OCI-LY7 (cell line): ENCODE measurements around the gene ASXL2. TPM values are rescaled to one million over a fixed set of nuclear protein-coding genes. Genes with fewer than 3 reads are reported as not detected.
"Not testable (repeated sequence)": the region's sequence is repeated elsewhere in the genome, so short reads cannot be mapped to it uniquely, and the experiment has no call there.

ENCODE experiments used
- BruUV-seq: library from RNA; stranded (reverse); fragments of 400-500 nt; replicated peaks from 2 replicates; lab custom pipeline; 2021; lab: Mats Ljungman, UMichigan
- CTCF ChIA-PET: fragments of 300-600 bp; sonication (Branson Sonifier 250); formaldehyde crosslinking; loops from one replicate; lab custom pipeline; 2022; ENCODE audit warnings: antibody characterized with exemption; ENCODE audit not compliant: unreplicated experiment; lab: Charles Lee
- POLR2A ChIA-PET: fragments of 300-600 bp; sonication (Branson Sonifier 250); formaldehyde crosslinking; loops from one replicate; lab custom pipeline; 2022; ENCODE audit warnings: antibody characterized with exemption; lab: Charles Lee
- DNase-seq: peaks from one replicate; pipeline ENCODE4 v3.0.0-alpha.2; 2015; ENCODE audit warnings: low spot score
- H2AFZ ChIP-seq: fragments of 200-600 bp; sonication (generic), shearing (Covaris generic); 2 replicates; pipeline ENCODE4 v1.6.1; 2014; ENCODE audit warnings: mild to moderate bottlenecking, antibody characterized with exemption, low read length, moderate library complexity
- H3K27ac ChIP-seq: fragments of 200-600 bp; sonication (generic); 2 replicates; pipeline ENCODE4 v1.5.1; 2014; ENCODE audit warnings: mixed run types, low read depth, mild to moderate bottlenecking, moderate library complexity, low read length, inconsistent platforms; ENCODE audit not compliant: poor library complexity, severe bottlenecking
- H3K36me3 ChIP-seq: fragments of 200-600 bp; sonication (generic); 2 replicates; pipeline ENCODE4 v1.6.1; 2014; ENCODE audit warnings: mild to moderate bottlenecking, antibody characterized with exemption, low read length, moderate library complexity, mixed read lengths; ENCODE audit not compliant: insufficient read depth
- H3K4me1 ChIP-seq: fragments of 200-600 bp; sonication (generic); 2 replicates; pipeline ENCODE4 v1.5.1; 2014; ENCODE audit warnings: mild to moderate bottlenecking, low read length; ENCODE audit not compliant: insufficient read depth, poor library complexity, severe bottlenecking
- H3K4me2 ChIP-seq: fragments of 200-600 bp; sonication (generic); 2 replicates; pipeline ENCODE4 v1.6.1; 2014; ENCODE audit warnings: mild to moderate bottlenecking, low read length
- H3K4me3 ChIP-seq: fragments of 200-600 bp; sonication (generic); 2 replicates; pipeline ENCODE4 v1.5.1; 2014; ENCODE audit warnings: mild to moderate bottlenecking, low read depth, low read length; ENCODE audit not compliant: poor library complexity, severe bottlenecking
- H3K79me2 ChIP-seq: fragments of 200-600 bp; sonication (generic); 2 replicates; pipeline ENCODE4 v1.6.1; 2016; ENCODE audit warnings: low read depth, mild to moderate bottlenecking, low read length, moderate library complexity, mixed read lengths; ENCODE audit not compliant: insufficient read depth
- H3K9me2 ChIP-seq: fragments of 200-600 bp; sonication (generic); 2 replicates; pipeline ENCODE4 v1.6.1; 2016; ENCODE audit warnings: mild to moderate bottlenecking, low read length, mixed read lengths; ENCODE audit not compliant: insufficient read depth
- H3K9me3 ChIP-seq: fragments of 200-600 bp; sonication (generic); 2 replicates; pipeline ENCODE4 v1.6.1; 2014; ENCODE audit warnings: mild to moderate bottlenecking, mixed run types, low read length, mixed read lengths
- H4K20me1 ChIP-seq: fragments of 200-600 bp; sonication (generic); 2 replicates; pipeline ENCODE4 v1.6.1; 2014; ENCODE audit warnings: mild to moderate bottlenecking, antibody characterized with exemption, low read length, moderate library complexity, mixed read lengths; ENCODE audit not compliant: insufficient read depth
- EZH2phosphoT487 ChIP-seq: fragments of 200-600 bp; sonication (generic); IDR thresholded peaks from 2 replicates; pipeline ENCODE4 v1.6.1; 2018; ENCODE audit warnings: low read depth, borderline replicate concordance, mild to moderate bottlenecking, mixed run types, antibody characterized with exemption, low read length, moderate library complexity, mixed read lengths
- intact Hi-C: fragments of 100-400 bp; cut with micrococcal nuclease; formaldehyde crosslinking; loops from one replicate; pipeline ENCODE4 v1.10.0; 2022; ENCODE audit not compliant: unreplicated experiment
- total RNA-seq, 2 experiments: library from RNA; depleted of rRNA in 1 of 2; stranded (reverse); fragments of >200 nt in 1 of 2; shearing (Covaris generic) in 1 of 2; gene quantifications; 2 replicates each; pipeline ENCODE4 v1.2.3, GENCODE V29; 2014 to 2022
- TF ChIP-seq, protein P1 (sequence below): fragments of 200-600 bp; sonication (generic); conservative IDR thresholded peaks from 2 replicates; pipeline ENCODE4 v1.5.1; 2014; ENCODE audit warnings: mild to moderate bottlenecking, antibody characterized with exemption, low read length, moderate library complexity, mixed read lengths

The ASXL2 gene
- total RNA-seq, 2 experiments from 2014 or later = 12.4 to 31.8 TPM

DNA sequence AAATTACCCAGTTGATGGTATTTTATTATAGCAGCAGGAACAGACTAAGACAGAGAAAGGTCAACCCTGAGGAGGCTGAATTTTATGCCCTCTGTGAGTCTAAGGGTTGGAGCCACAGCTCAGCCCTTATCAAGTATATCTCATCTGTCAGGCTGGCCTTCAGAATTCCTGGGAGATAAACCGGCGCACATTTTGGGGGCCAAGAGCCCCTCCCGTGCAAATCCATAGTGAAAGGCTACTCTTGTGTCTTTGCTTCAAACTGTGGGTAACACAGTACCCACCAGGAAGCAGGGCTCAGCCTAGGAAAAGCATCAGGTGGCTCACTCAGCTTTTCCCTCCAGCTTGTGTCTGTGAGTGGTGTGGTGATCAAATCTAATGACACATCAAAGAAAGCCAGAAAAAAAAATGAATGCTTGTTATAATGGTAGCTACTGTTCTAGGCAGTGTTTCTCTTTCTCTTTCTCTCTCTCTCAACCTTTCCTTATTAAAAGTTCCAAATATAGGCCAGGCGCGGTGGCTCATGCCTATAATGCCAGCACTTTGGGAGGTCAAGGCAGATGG lies 25.0 kb upstream of the ASXL2 start:
- no peaks in the 10 kb centered on the region for H3K36me3 ChIP-seq
- BruUV-seq = no TSS peak
- POLR2A ChIA-PET = interaction anchor here (0.7 kb wide), 1 partner anchor 164 kb away, joined by 3 read pairs; no protein-coding TSS in a partner anchor
- no peaks in the 10 kb centered on the region for H3K79me2 ChIP-seq
- H3K9me3 ChIP-seq = no peaks in the 10 kb centered on the region
- CTCF ChIA-PET = no interaction called here
- H4K20me1 ChIP-seq = no peaks in the 10 kb centered on the region
- no peak overlapping the region for H3K4me3 ChIP-seq
- no peak for DNase-seq
- no peaks in the 10 kb centered on the region for H3K4me1 ChIP-seq
- H3K27ac ChIP-seq = no peak overlapping the region
- no peak overlapping the region for H3K4me2 ChIP-seq
- H2AFZ ChIP-seq = no peak overlapping the region
- H3K9me2 ChIP-seq = no peaks in the 10 kb centered on the region
- TF ChIP-seq, protein P1, sequence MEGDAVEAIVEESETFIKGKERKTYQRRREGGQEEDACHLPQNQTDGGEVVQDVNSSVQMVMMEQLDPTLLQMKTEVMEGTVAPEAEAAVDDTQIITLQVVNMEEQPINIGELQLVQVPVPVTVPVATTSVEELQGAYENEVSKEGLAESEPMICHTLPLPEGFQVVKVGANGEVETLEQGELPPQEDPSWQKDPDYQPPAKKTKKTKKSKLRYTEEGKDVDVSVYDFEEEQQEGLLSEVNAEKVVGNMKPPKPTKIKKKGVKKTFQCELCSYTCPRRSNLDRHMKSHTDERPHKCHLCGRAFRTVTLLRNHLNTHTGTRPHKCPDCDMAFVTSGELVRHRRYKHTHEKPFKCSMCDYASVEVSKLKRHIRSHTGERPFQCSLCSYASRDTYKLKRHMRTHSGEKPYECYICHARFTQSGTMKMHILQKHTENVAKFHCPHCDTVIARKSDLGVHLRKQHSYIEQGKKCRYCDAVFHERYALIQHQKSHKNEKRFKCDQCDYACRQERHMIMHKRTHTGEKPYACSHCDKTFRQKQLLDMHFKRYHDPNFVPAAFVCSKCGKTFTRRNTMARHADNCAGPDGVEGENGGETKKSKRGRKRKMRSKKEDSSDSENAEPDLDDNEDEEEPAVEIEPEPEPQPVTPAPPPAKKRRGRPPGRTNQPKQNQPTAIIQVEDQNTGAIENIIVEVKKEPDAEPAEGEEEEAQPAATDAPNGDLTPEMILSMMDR = no peak
- no peak for TF ChIP-seq EZH2phosphoT487
- intact Hi-C loops = no loop called here

DNA sequence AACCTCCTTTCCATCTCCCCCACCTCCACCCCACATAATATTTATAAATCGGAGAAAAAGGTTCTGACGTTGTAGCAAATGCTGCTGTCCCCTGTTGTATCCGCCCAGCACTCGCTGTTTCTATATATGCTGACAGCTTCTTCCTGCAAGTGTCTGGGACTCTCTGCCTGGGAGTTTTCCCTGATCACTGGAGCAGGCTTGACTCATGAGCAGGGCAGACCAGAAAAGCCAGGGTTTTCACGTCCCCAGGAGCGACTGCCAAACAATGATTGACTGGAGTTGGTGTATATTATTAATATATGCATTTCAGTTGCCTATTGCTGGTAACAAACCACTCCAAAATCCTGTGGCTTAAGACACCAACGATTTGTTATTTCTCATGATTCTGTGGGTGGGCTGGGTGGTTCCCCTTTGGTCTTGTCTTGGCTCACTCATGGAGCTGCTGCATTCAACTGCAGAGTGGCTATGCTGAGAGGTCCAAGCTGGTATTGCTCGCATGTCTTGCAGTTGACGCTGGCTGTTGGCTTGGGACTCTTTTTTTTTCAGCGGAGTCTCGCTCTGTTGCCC lies 21.2 kb upstream of the ASXL2 start:
- intact Hi-C loops = no loop called here
- no peak overlapping the region for H3K4me3 ChIP-seq
- H3K9me3 ChIP-seq = no peaks in the 10 kb centered on the region
- BruUV-seq = no TSS peak
- no peaks in the 10 kb centered on the region for H3K36me3 ChIP-seq
- H3K27ac ChIP-seq = no peak overlapping the region
- H3K9me2 ChIP-seq = no peaks in the 10 kb centered on the region
- TF ChIP-seq, protein P1 = no peak
- TF ChIP-seq EZH2phosphoT487 = no peak
- no peak overlapping the region for H2AFZ ChIP-seq
- ChIA-PET CTCF (no interaction called here), POLR2A (no interaction called here)
- no peak for DNase-seq
- H4K20me1 ChIP-seq = no peaks in the 10 kb centered on the region
- H3K79me2 ChIP-seq = no peaks in the 10 kb centered on the region
- no peaks in the 10 kb centered on the region for H3K4me1 ChIP-seq
- no peak overlapping the region for H3K4me2 ChIP-seq

DNA sequence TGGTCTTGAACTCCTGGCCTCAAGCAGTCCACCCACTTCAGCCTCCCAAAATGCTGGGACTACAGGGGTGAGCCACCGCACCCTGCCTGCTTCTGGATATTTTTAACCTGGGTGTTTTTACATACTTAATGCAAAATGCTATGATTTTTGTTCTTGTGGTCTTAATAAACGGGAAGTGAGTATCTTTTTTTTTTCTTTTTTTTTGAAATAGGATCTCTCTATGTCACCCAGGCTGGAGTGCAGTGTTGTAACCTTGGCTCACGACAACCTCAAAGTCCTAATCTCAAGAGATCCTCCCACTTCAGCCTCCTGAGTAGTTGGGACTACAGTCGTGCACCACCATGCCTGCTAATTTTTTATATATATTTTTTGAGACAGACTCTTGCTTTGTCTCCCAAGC lies 19.2 kb upstream of the ASXL2 start:
- Histone ChIP-seq H3K4me2 (no peak overlapping the region), H3K4me3 (no peak overlapping the region), H4K20me1 (no peaks in the 10 kb centered on the region), H2AFZ (no peak overlapping the region), H3K27ac (no peak overlapping the region), H3K4me1 (no peaks in the 10 kb centered on the region), H3K9me3 (no peaks in the 10 kb centered on the region), H3K79me2 (no peaks in the 10 kb centered on the region), H3K9me2 (no peaks in the 10 kb centered on the region), H3K36me3 (no peaks in the 10 kb centered on the region)
- TF ChIP-seq EZH2phosphoT487 = no peak
- TF ChIP-seq, protein P1 = no peak
- no peak for DNase-seq
- ChIA-PET POLR2A (interaction anchor here (0.8 kb wide), 1 partner anchor 19 kb away, joined by 3 read pairs; the partner anchor contains the start of gene ASXL2), CTCF (no interaction called here)
- intact Hi-C loops = no loop called here
- no TSS peak for BruUV-seq

DNA sequence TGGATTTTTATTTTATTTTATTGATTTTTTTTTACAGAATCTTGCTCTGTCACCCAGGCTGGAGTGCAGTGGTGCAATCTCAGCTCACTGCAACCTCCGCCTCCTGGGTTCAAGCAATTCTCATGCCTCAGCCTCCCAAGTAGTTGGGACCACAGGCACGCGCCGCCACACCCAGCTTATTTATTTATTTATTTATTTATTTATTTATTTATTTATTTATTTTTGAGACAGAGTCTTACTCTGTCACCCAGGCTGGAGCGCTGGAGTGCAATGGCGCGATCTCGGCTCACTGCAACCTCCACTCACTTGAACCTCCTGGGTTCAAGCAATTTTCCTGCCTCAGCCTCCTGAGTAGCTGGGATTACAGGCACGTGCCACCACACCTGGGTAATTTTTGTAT lies 18.0 kb upstream of the ASXL2 start:
- H2AFZ ChIP-seq, H3K9me2 ChIP-seq, H3K79me2 ChIP-seq, H3K9me3 ChIP-seq, H3K36me3 ChIP-seq, intact Hi-C loops, H3K4me3 ChIP-seq, H3K27ac ChIP-seq, H4K20me1 ChIP-seq, H3K4me1 ChIP-seq, H3K4me2 ChIP-seq, BruUV-seq, DNase-seq, CTCF ChIA-PET: not testable (repeated sequence)
- POLR2A ChIA-PET = interaction anchor here (1.0 kb wide), 1 partner anchor 13 kb away, joined by 3 read pairs; no protein-coding TSS in a partner anchor
